A673 (cell line): Measurements from ENCODE around the gene NDUFA5.

Experiments used
- EZH2 ChIP-seq: fragments of 200-600 bp; sonication (generic); IDR thresholded peaks from 2 replicates; pipeline ENCODE4 v1.6.1; 2017; ENCODE audit warnings: borderline replicate concordance, low read depth, mild to moderate bottlenecking, mixed read lengths, antibody characterized with exemption, low read length; ENCODE audit not compliant: poor library complexity, severe bottlenecking
- TF ChIP-seq, protein P1 (sequence below): fragments of 300-800, 200-600 bp; sonication (generic); conservative IDR thresholded peaks from 2 replicates; pipeline ENCODE4 v1.5.1; 2017; ENCODE audit warnings: low read depth, mild to moderate bottlenecking, antibody characterized with exemption, low read length, moderate library complexity, mixed read lengths

DNA sequence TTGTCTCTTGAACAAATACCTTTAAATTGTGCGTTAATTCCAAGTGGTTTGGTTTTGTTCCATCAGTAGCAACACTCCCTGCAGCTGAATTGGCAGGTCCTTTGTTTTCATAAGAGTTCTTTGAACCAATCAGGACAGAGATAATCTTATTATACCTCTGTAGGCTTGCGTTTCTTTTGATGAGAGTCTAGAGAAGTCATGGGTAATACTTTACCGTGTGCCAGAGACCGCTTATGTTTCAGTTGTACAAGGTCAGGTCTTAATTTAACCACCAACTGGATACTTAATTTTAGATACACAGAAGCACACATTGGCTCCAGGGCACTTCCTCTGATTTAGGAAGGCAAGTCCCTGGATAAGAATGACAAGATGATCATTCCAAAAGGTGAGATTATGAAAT, 43.9 kb upstream of the NDUFA5 start, which contains the start of gene ASB15:
- TF ChIP-seq, protein P1, sequence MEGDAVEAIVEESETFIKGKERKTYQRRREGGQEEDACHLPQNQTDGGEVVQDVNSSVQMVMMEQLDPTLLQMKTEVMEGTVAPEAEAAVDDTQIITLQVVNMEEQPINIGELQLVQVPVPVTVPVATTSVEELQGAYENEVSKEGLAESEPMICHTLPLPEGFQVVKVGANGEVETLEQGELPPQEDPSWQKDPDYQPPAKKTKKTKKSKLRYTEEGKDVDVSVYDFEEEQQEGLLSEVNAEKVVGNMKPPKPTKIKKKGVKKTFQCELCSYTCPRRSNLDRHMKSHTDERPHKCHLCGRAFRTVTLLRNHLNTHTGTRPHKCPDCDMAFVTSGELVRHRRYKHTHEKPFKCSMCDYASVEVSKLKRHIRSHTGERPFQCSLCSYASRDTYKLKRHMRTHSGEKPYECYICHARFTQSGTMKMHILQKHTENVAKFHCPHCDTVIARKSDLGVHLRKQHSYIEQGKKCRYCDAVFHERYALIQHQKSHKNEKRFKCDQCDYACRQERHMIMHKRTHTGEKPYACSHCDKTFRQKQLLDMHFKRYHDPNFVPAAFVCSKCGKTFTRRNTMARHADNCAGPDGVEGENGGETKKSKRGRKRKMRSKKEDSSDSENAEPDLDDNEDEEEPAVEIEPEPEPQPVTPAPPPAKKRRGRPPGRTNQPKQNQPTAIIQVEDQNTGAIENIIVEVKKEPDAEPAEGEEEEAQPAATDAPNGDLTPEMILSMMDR: no peak
- no peak for TF ChIP-seq EZH2
